GM18526 (cell line): ENCODE results near the gene TNFRSF13B.

ENCODE experiments used
- POLR2A ChIP-seq: IDR thresholded peaks from 3 replicates; pipeline ENCODE4 v1.6.1; 2011; ENCODE audit not compliant: insufficient read length; ENCODE audit errors: extremely low read depth

The TNFRSF13B gene

GRCh38 chr17:16980061-16980460, 8.1 kb upstream of the TNFRSF13B start:
- no peak for TF ChIP-seq POLR2A

GRCh38 chr17:16977932-16978331, 6.0 kb upstream of the TNFRSF13B start:
- no peak for TF ChIP-seq POLR2A

GRCh38 chr17:16976725-16977550, 5.0 kb upstream of the TNFRSF13B start:
- TF ChIP-seq POLR2A, result no peak

- peak; percentile 45 for TF ChIP-seq POLR2A
These were observed 4.1 kb upstream of the TNFRSF13B start for GRCh38 chr17:16975744-16976625.

- TF ChIP-seq POLR2A, result no peak
These were observed 3.3 kb upstream of the TNFRSF13B start for GRCh38 chr17:16975277-16975651.

- no peak for TF ChIP-seq POLR2A
These were observed 2.8 kb upstream of the TNFRSF13B start for GRCh38 chr17:16974569-16975276.

- TF ChIP-seq POLR2A, result peak; percentile 40
These were observed 2.0 kb upstream of the TNFRSF13B start for GRCh38 chr17:16973760-16974540.

GRCh38 chr17:16972346-16972745, 428 bp upstream of the TNFRSF13B start:
- TF ChIP-seq POLR2A, result no peak

GRCh38 chr17:16969931-16970906, 1.7 kb downstream of the TNFRSF13B start:
- TF ChIP-seq POLR2A, result peak; percentile 9

- no peak for TF ChIP-seq POLR2A
These were observed 3.1 kb downstream of the TNFRSF13B start for GRCh38 chr17:16968786-16969185.

- TF ChIP-seq POLR2A, result no peak
These were observed 9.1 kb downstream of the TNFRSF13B start for GRCh38 chr17:16962804-16963203.

- no peak for TF ChIP-seq POLR2A
These were observed 10.1 kb downstream of the TNFRSF13B start for GRCh38 chr17:16961792-16962191.

GRCh38 chr17:16954521-16954920, 17.4 kb downstream of the TNFRSF13B start:
- TF ChIP-seq POLR2A, result no peak

- no peak for TF ChIP-seq POLR2A
These were observed 18.1 kb downstream of the TNFRSF13B start for GRCh38 chr17:16953841-16954240.
